GM19239 (cell line): Measurements from ENCODE around the gene ISY1.
"Not testable (repeated sequence)": the region's sequence is repeated elsewhere in the genome, so short reads cannot be mapped to it uniquely, and the experiment has no call there.

ENCODE experiments used
- DNase-seq: peaks from one replicate; pipeline ENCODE4 v3.0.0; 2011; ENCODE audit warnings: low spot score; ENCODE audit not compliant: insufficient read length
- FAIRE-seq: peaks from 2 replicates; lab custom pipeline; 2011; peaks lifted over from hg19 to GRCh38; lab: Jason Lieb, UNC

ISY1 gene

GRCh38 chr3:129121792-129122411 lies 39.0 kb downstream of the ISY1 start, which contains the start of gene RAB43:
Gene RAB43 (minus strand): TSS chr3:129121804. CDS start chr3:129121489, 315 bp downstream.
- DNase-seq: peak; percentile 85
- FAIRE-seq: peak; percentile 81

GRCh38 chr3:129121016-129121791 lies 39.7 kb downstream of the ISY1 start:
- peak; percentile 45 for FAIRE-seq
- peak; percentile 42 for DNase-seq

- FAIRE-seq: peak; percentile 98
Observed at GRCh38 chr3:129120254-129121004, 40.4 kb downstream of the ISY1 start.

GRCh38 chr3:129119365-129120100 lies 41.3 kb downstream of the ISY1 start:
- no peak for DNase-seq
- FAIRE-seq: no peak

More at GRCh38 chr3:129120254-129121004, 40.4 kb downstream of the ISY1 start:
- peak; percentile 94 for DNase-seq

- FAIRE-seq (no peak), DNase-seq (no peak)
Observed at GRCh38 chr3:129118745-129119144, 42.1 kb downstream of the ISY1 start.

GRCh38 chr3:129117134-129117533 lies 43.7 kb downstream of the ISY1 start:
- DNase-seq (no peak), FAIRE-seq (no peak)

- no peak for DNase-seq
- FAIRE-seq: no peak
Observed at GRCh38 chr3:129116482-129116946, 44.3 kb downstream of the ISY1 start.

- DNase-seq (no peak), FAIRE-seq (no peak)
Observed at GRCh38 chr3:129114455-129114854, 46.4 kb downstream of the ISY1 start.

- DNase-seq (no peak), FAIRE-seq (no peak)
Observed at GRCh38 chr3:129112308-129113052, 48.4 kb downstream of the ISY1 start.

GRCh38 chr3:129111076-129111780 lies 49.6 kb downstream of the ISY1 start:
- DNase-seq, FAIRE-seq: not testable (repeated sequence)

- FAIRE-seq: no peak
- DNase-seq: no peak
Observed at GRCh38 chr3:129107793-129108192, 53.1 kb downstream of the ISY1 start.

- no peak for DNase-seq
- no peak for FAIRE-seq
Observed at GRCh38 chr3:129106866-129107565, 53.8 kb downstream of the ISY1 start.

GRCh38 chr3:129106320-129106719 lies 54.5 kb downstream of the ISY1 start:
- FAIRE-seq: no peak
- no peak for DNase-seq

GRCh38 chr3:129105862-129106261 lies 55.0 kb downstream of the ISY1 start:
- FAIRE-seq (no peak), DNase-seq (no peak)

- DNase-seq (no peak), FAIRE-seq (no peak)
Observed at GRCh38 chr3:129104498-129105079, 56.3 kb downstream of the ISY1 start.

GRCh38 chr3:129104051-129104450 lies 56.8 kb downstream of the ISY1 start:
- FAIRE-seq (no peak), DNase-seq (no peak)

- DNase-seq (no peak), FAIRE-seq (no peak)
Observed at GRCh38 chr3:129103296-129103695, 57.6 kb downstream of the ISY1 start.
